Cardiac muscle cell (in vitro differentiated cells and primary cell): ENCODE data around the gene CD72. TPM values are rescaled to one million over a fixed set of nuclear protein-coding genes. Genes with fewer than 3 reads are reported as not detected.

Experiments
- DNase-seq, 2 donors: peaks; one replicate each; pipeline versions ENCODE4 v3.0.0 to v3.0.0-alpha.2; 2010 to 2017; ENCODE audit warnings: low read depth in 1 of 2, low spot score in 1 of 2
- H3K27ac ChIP-seq: fragments of 200-600 bp; sonication (generic); 2 replicates; pipeline ENCODE4 v1.5.1; 2016
- H3K27me3 ChIP-seq: fragments of 200-600 bp; sonication (generic); 2 replicates; pipeline ENCODE4 v1.6.0; 2016; ENCODE audit warnings: control low read depth
- H3K36me3 ChIP-seq: fragments of 200-600 bp; sonication (generic); 2 replicates; pipeline ENCODE4 v1.5.1; 2016; ENCODE audit warnings: control low read depth
- H3K4me1 ChIP-seq: fragments of 200-600 bp; sonication (generic); 2 replicates; pipeline ENCODE4 v1.8.1; 2017; ENCODE audit warnings: low read depth, mild to moderate bottlenecking, mixed run types
- H3K4me3 ChIP-seq: fragments of 200-600 bp; sonication (generic); 2 replicates; pipeline ENCODE4 v1.5.1; 2016; ENCODE audit warnings: mild to moderate bottlenecking
- H3K9me3 ChIP-seq: fragments of 200-600 bp; sonication (generic); 2 replicates; pipeline ENCODE4 v1.5.1; 2017; ENCODE audit warnings: low read depth, mild to moderate bottlenecking, control low read depth
- CTCF ChIP-seq: IDR thresholded peaks from 2 replicates; pipeline ENCODE4 v1.5.1; 2012; ENCODE audit warnings: low read depth, mild to moderate bottlenecking, low read length
- polyA plus RNA-seq: library from polyadenylated mRNA; unstranded; fragments of >200 nt; fragmentation: Nextera tagmentation; extraction: Ambion mirVana; gene quantifications from 2 replicates; pipeline ENCODE4 v1.2.1, GENCODE V29; 2016
- total RNA-seq: library from RNA; depleted of rRNA; stranded (reverse); fragments of >200 nt; gene quantifications from 2 replicates; pipeline ENCODE4 v1.2.3, GENCODE V29; 2016

Gene CD72
- total and polyA plus RNA-seq, 2 experiments from 2014 or later, result 2.3 to 5.1 TPM

- Histone ChIP-seq H3K4me1 (no peaks in the 10 kb centered on the region), H3K9me3 (no peaks in the 10 kb centered on the region), H3K4me3 (no peak overlapping the region), H3K36me3 (no peaks in the 10 kb centered on the region), H3K27ac (no peak overlapping the region), H3K27me3 (peaks cover 38% of the 10 kb centered on the region)
- no peak for DNase-seq
- no peak for TF ChIP-seq CTCF
Observed at GRCh38 chr9:35619800-35620158, 1.6 kb upstream of the CD72 start.

- no peak for TF ChIP-seq CTCF
- H3K9me3 ChIP-seq, result no peaks in the 10 kb centered on the region
- no peaks in the 10 kb centered on the region for H3K36me3 ChIP-seq
- no peaks in the 10 kb centered on the region for H3K4me1 ChIP-seq
- H3K27me3 ChIP-seq, result peaks cover 42% of the 10 kb centered on the region
- DNase-seq, result no peak
- H3K27ac ChIP-seq, result no peak overlapping the region
- no peak overlapping the region for H3K4me3 ChIP-seq
Observed at GRCh38 chr9:35618854-35619799, 914 bp upstream of the CD72 start.

GRCh38 chr9:35617548-35617947 is 665 bp downstream of the CD72 start:
- Histone ChIP-seq H3K36me3 (no peaks in the 10 kb centered on the region), H3K9me3 (no peaks in the 10 kb centered on the region), H3K27me3 (peaks cover 42% of the 10 kb centered on the region), H3K4me3 (no peak overlapping the region), H3K27ac (no peak overlapping the region), H3K4me1 (no peaks in the 10 kb centered on the region)
- no peak for TF ChIP-seq CTCF
- no peak for DNase-seq

- H3K36me3 ChIP-seq, result no peaks in the 10 kb centered on the region
- peaks cover 42% of the 10 kb centered on the region for H3K27me3 ChIP-seq
- peak; percentile 69 to 75 for DNase-seq
- peak overlapping the region; percentile 28 for H3K4me3 ChIP-seq
- no peaks in the 10 kb centered on the region for H3K9me3 ChIP-seq
- H3K4me1 ChIP-seq, result no peaks in the 10 kb centered on the region
- no peak for TF ChIP-seq CTCF
- no peak overlapping the region for H3K27ac ChIP-seq
Observed at GRCh38 chr9:35616681-35617459, 1.3 kb downstream of the CD72 start.

- DNase-seq, result no peak
- Histone ChIP-seq H3K4me1 (no peaks in the 10 kb centered on the region), H3K36me3 (no peaks in the 10 kb centered on the region), H3K27me3 (peaks cover 42% of the 10 kb centered on the region), H3K27ac (no peak overlapping the region), H3K4me3 (no peak overlapping the region), H3K9me3 (no peaks in the 10 kb centered on the region)
- TF ChIP-seq CTCF, result no peak
Observed at GRCh38 chr9:35615981-35616680, 2.1 kb downstream of the CD72 start.
